ENCODE results near the gene CCSAP. TPM values are rescaled to one million over a fixed set of nuclear protein-coding genes. Genes with fewer than 3 reads are reported as not detected.

CCSAP gene
- total and polyA plus RNA-seq, 2 of the 4 experiments (the other 2 are of a cell fraction): 2.3 to 3.8 TPM

DNA sequence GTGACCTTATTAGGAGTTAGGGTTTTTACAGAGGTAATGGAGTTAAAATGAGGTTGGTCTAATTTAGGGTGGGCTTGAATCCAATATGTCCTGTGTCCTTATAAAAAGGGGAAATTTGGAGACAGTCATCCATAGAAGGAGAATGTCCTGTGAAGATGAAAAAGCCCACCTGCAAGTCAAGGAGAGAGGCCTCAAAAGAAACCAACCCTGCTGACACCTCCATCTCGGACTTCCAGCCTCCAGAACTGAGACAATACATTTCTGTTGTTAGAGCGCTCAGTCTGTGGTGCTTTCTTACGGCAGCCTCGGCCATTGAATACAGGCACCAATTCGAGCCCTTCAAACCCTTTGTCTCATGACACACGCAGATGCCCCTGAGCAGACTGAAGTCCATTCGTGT, 47.3 kb upstream of the CCSAP start:
- no peak overlapping the region for H3K4me2 ChIP-seq (ENCODE audit: low read depth, low read length)
- 0 out of 2 replicates have a peak, but pooled peaks cover 1% of the 10 kb centered on the region for H3K27me3 ChIP-seq (ENCODE audit: control insufficient read depth, insufficient read depth, low read length)
- 0 out of 2 replicates have a peak, but pooled peaks cover 3% of the 10 kb centered on the region for H3K9me3 ChIP-seq (ENCODE audit: control insufficient read depth, insufficient read depth, low read length)
- 0 out of 4 replicates have a peak overlapping the region, but pooled peaks of 1 of the 2 experiments have one; percentile 6 for H4K8ac ChIP-seq (ENCODE audit: low read depth in 2 of 2, low read length in 2 of 2)
- no peak overlapping the region for H3K14ac ChIP-seq (replicated peaks; ENCODE audit: low read depth, low read length)
- H2BK5ac ChIP-seq (ENCODE audit: low read depth, low read length, poor library complexity, severe bottlenecking): no peak overlapping the region
- BruUV-seq (replicated peaks): no TSS peak
- no peak overlapping the region for H3K4me3 ChIP-seq (ENCODE audit: insufficient read depth, low read depth, low read length)
- peaks cover 9% of the 10 kb centered on the region; the same call in 1 of the 2 replicates for H3K9me1 ChIP-seq (ENCODE audit: insufficient read depth, low read length)
- ChIA-PET POLR2A (ENCODE audit: unreplicated experiment) (no interaction called here), CTCF (interaction anchor here (0.6 kb wide), 1 partner anchor 106 kb away, joined by 3 read pairs; no protein-coding TSS in a partner anchor)
- peak overlapping the region; percentile 74; the same call in 1 of the 2 replicates for H3K18ac ChIP-seq (ENCODE audit: low read depth, low read length)
- H2AK9ac ChIP-seq (replicated peaks; ENCODE audit: low read depth, low read length, poor library complexity): no peak overlapping the region
- in situ Hi-C loops (cut with MboI; ENCODE audit: low sequenced_read_pairs): no loop called here
- H2AFZ ChIP-seq (replicated peaks; ENCODE audit: low read length, poor library complexity): no peak overlapping the region
- ATAC-seq (ENCODE audit: low read depth) (no peak), DNase-seq (no peak)
- H3K56ac ChIP-seq (ENCODE audit: extremely low read depth, insufficient read depth, low read length): no peak overlapping the region
- H2AK5ac ChIP-seq (ENCODE audit: low read depth, low read length): peak overlapping the region; percentile 56; the same call in 1 of the 2 replicates
- H2BK20ac ChIP-seq (ENCODE audit: low read depth, low read length): peak overlapping the region; percentile 41
- dilution Hi-C loops (cut with HindIII; ENCODE audit: low sequenced_read_pairs, unreplicated experiment): no loop called here
- peaks cover 12% of the 10 kb centered on the region for H3K4me1 ChIP-seq (ENCODE audit: control insufficient read depth, insufficient read depth, low read length)
- 90% methylated on average over 4 of the region's 7 CpGs; no CpG with 5 or more reads in 1 of the 2 experiments for WGBS, 2 experiments (ENCODE audit: extremely low coverage in 2 of 2, insufficient read length in 1 of 2)
- no peak overlapping the region for H4K5ac ChIP-seq (ENCODE audit: low read depth, low read length)
- H3K4ac ChIP-seq (ENCODE audit: low read depth, low read length): peak overlapping the region; percentile 69; the same call in 1 of the 2 replicates
- H2BK120ac ChIP-seq (ENCODE audit: low read depth, low read length): peak overlapping the region; percentile 79
- no peak overlapping the region for H3K23ac ChIP-seq (ENCODE audit: low read depth, low read length)
- TF ChIP-seq RCOR1 (IDR thresholded peaks at IDR 0.05; ENCODE audit: insufficient replicate concordance, low read length) (no peak), BHLHE40 (IDR thresholded peaks at IDR 0.05; ENCODE audit: low read depth, low read length) (no peak), RFX5 (IDR thresholded peaks at IDR 0.05; ENCODE audit: low read depth, low read length) (no peak), POLR2A (IDR thresholded peaks at IDR 0.05; ENCODE audit: low read depth, low read length) (no peak), NFE2L2 (IDR thresholded peaks at IDR 0.05; ENCODE audit: low read depth, low read length) (no peak), RAD21 (IDR thresholded peaks at IDR 0.05; ENCODE audit: low read length) (no peak), CEBPB (IDR thresholded peaks at IDR 0.05; ENCODE audit: low read depth, low read length) (no peak), MAFK (IDR thresholded peaks at IDR 0.05; ENCODE audit: low read depth, low read length) (no peak), MAZ (IDR thresholded peaks at IDR 0.05; ENCODE audit: borderline replicate concordance, low read depth, low read length) (no peak), MXI1 (IDR thresholded peaks at IDR 0.05; ENCODE audit: borderline replicate concordance, low read depth, low read length) (no peak), CHD1 (IDR thresholded peaks at IDR 0.05; ENCODE audit: low read depth, low read length) (no peak)
- TF ChIP-seq, protein P1, sequence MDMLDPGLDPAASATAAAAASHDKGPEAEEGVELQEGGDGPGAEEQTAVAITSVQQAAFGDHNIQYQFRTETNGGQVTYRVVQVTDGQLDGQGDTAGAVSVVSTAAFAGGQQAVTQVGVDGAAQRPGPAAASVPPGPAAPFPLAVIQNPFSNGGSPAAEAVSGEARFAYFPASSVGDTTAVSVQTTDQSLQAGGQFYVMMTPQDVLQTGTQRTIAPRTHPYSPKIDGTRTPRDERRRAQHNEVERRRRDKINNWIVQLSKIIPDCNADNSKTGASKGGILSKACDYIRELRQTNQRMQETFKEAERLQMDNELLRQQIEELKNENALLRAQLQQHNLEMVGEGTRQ (IDR thresholded peaks at IDR 0.05; ENCODE audit: low read depth, low read length): no peak
- TF ChIP-seq, protein P2, sequence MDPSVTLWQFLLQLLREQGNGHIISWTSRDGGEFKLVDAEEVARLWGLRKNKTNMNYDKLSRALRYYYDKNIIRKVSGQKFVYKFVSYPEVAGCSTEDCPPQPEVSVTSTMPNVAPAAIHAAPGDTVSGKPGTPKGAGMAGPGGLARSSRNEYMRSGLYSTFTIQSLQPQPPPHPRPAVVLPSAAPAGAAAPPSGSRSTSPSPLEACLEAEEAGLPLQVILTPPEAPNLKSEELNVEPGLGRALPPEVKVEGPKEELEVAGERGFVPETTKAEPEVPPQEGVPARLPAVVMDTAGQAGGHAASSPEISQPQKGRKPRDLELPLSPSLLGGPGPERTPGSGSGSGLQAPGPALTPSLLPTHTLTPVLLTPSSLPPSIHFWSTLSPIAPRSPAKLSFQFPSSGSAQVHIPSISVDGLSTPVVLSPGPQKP (IDR thresholded peaks at IDR 0.05; ENCODE audit: borderline replicate concordance, low read depth, low read length): no peak
- H3K79me1 ChIP-seq (ENCODE audit: low read depth in 1 of 2, low read length in 2 of 2): no peaks in the 10 kb centered on the region
- H3K36me3 ChIP-seq (ENCODE audit: control insufficient read depth, insufficient read depth, low read length): no peaks in the 10 kb centered on the region
- no peak overlapping the region for H3K9ac ChIP-seq (ENCODE audit: low read depth, low read length)
- no peaks in the 10 kb centered on the region for H4K20me1 ChIP-seq (ENCODE audit: insufficient read depth, low read length)
- intact Hi-C loops (cut with micrococcal nuclease): no loop called here
- peak overlapping the region; percentile 20 for H4K91ac ChIP-seq (ENCODE audit: insufficient read depth, low read depth, low read length)
- peak overlapping the region; percentile 54; the same call in 1 of the 3 replicates for H2BK15ac ChIP-seq (ENCODE audit: low read depth, low read length)
- no peak overlapping the region for H3K27ac ChIP-seq (ENCODE audit: insufficient read depth, low read length)

Data from IMR-90 (cell line).